Neuron (in vitro differentiated cells): ENCODE results near the gene FAM3A.

Experiments
- H2AFZ ChIP-seq: one replicate; pipeline ENCODE4 v1.6.1; 2013; ENCODE audit warnings: low read depth, mild to moderate bottlenecking, inconsistent platforms, low read length, moderate library complexity
- H3K27me3 ChIP-seq: one replicate; pipeline ENCODE4 v1.6.1; 2013; ENCODE audit warnings: low read length; ENCODE audit not compliant: insufficient read depth
- H3K36me3 ChIP-seq: one replicate; pipeline ENCODE4 v1.6.1; 2013; ENCODE audit warnings: low read length; ENCODE audit not compliant: insufficient read depth
- H3K4me1 ChIP-seq: one replicate; pipeline ENCODE4 v1.6.1; 2013; ENCODE audit warnings: low read length; ENCODE audit not compliant: insufficient read depth
- H3K4me3 ChIP-seq: 2 replicates; pipeline ENCODE4 v1.5.1; 2013; ENCODE audit warnings: mild to moderate bottlenecking, low read length, moderate library complexity
- H3K9me3 ChIP-seq: one replicate; pipeline ENCODE4 v1.6.1; 2013; ENCODE audit warnings: low read length

Gene FAM3A

DNA sequence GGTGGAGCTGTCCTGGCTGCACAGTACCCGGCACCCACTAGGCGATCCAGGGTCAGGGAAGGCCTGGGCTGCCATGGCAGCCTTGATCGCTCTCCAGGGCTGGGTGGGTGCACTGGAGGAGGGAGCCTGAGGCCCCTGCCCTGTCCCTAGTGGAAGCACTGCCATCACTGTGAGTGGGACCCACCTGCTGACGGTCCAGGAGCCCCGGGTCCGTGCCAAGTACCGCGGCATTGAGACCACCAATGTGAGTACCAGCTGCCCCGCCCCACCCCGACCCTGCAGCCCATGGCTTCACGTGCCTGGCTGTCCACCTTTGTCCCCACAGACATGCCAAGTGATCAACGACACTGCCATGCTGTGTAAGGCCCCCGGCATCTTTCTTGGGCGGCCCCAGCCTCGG lies 49.1 kb downstream of the FAM3A start:
- no peaks in the 10 kb centered on the region for H3K9me3 ChIP-seq
- H3K36me3 ChIP-seq: peaks cover 41% of the 10 kb centered on the region
- no peak overlapping the region for H3K4me3 ChIP-seq
- H3K4me1 ChIP-seq: no peaks in the 10 kb centered on the region
- H2AFZ ChIP-seq: no peak overlapping the region
- no peaks in the 10 kb centered on the region for H3K27me3 ChIP-seq

DNA sequence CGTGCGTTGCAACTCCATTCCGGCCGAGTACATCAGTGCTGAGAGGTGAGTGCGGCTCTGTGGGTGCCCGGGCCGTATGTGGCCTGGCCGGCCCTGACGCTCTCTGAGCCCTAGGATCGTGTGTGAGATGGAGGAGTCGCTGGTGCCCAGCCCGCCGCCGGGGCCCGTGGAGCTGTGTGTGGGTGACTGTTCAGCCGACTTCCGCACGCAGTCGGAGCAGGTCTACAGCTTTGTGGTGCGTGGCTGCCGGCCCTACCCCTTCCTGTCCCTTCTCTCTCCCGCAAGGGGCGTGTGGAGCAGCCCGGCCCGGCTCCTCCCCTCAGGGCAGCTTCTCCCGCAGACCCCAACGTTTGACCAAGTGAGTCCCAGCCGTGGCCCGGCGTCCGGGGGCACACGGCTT lies 50.0 kb downstream of the FAM3A start:
- H3K4me3 ChIP-seq: no peak overlapping the region
- no peaks in the 10 kb centered on the region for H3K4me1 ChIP-seq
- no peaks in the 10 kb centered on the region for H3K9me3 ChIP-seq
- H2AFZ ChIP-seq: no peak overlapping the region
- peaks cover 38% of the 10 kb centered on the region for H3K36me3 ChIP-seq
- H3K27me3 ChIP-seq: no peaks in the 10 kb centered on the region

GRCh38 chrX:154465601-154466000 lies 50.4 kb downstream of the FAM3A start:
- no peak overlapping the region for H2AFZ ChIP-seq
- H3K36me3 ChIP-seq: peaks cover 37% of the 10 kb centered on the region
- no peaks in the 10 kb centered on the region for H3K9me3 ChIP-seq
- H3K4me1 ChIP-seq: no peaks in the 10 kb centered on the region
- H3K27me3 ChIP-seq: no peaks in the 10 kb centered on the region
- H3K4me3 ChIP-seq: no peak overlapping the region

DNA sequence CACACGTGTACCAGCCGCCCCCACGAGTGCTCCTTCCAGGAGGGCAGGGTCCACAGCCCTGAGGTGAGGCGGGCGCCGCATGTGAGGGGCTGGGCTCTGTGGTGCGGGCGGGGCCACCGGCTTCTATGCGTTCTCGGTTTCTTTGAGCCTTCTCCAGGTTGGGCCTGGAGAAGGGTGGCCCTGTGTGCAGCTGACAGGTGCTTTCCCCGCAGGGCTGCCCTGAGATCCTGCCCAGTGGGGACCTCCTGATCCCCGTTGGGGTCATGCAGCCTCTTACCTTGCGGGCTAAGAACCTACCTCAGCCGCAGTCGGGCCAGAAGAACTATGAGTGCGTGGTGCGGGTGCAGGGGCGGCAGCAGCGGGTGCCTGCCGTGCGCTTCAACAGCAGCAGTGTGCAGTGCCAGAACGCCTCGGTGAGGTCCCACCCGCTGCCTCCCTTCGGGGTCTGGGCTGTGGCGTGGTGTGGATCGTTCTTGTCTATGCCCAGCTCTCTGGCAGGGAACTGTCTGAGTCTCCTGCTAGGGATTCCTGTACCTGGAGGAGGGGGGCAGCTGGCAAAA lies 51.1 kb downstream of the FAM3A start:
- Histone ChIP-seq H3K36me3 (peaks cover 36% of the 10 kb centered on the region), H2AFZ (no peak overlapping the region), H3K9me3 (no peaks in the 10 kb centered on the region), H3K4me1 (peaks cover 4% of the 10 kb centered on the region), H3K27me3 (no peaks in the 10 kb centered on the region), H3K4me3 (no peak overlapping the region)

GRCh38 chrX:154463611-154464220 lies 52.3 kb downstream of the FAM3A start:
- Histone ChIP-seq H3K27me3 (no peaks in the 10 kb centered on the region), H3K9me3 (no peaks in the 10 kb centered on the region), H2AFZ (no peak overlapping the region), H3K4me1 (peaks cover 12% of the 10 kb centered on the region), H3K4me3 (no peak overlapping the region), H3K36me3 (peaks cover 30% of the 10 kb centered on the region)

DNA sequence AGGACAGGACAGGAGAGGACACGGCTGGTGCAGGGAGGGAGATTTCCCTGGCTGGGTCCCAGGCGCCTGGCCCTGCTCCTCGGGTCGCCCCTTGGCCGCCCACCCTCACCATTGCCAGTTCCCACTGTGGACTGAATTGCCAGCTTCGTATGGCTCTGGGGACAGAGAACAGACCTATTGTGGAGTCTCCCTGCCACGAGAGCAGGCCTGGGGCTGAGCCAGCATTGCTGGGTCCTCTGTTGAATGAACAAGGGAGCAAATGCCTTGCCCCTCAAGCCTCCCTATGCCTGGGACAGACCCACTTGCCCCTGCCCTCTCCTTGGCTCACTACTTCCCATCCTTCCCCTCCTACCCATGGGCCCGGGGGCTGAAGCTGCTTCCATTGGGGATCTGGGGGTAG lies 53.6 kb downstream of the FAM3A start:
- H3K4me3 ChIP-seq: no peak overlapping the region
- no peaks in the 10 kb centered on the region for H3K27me3 ChIP-seq
- no peaks in the 10 kb centered on the region for H3K9me3 ChIP-seq
- peaks cover 24% of the 10 kb centered on the region for H3K36me3 ChIP-seq
- peaks cover 12% of the 10 kb centered on the region for H3K4me1 ChIP-seq
- H2AFZ ChIP-seq: no peak overlapping the region

DNA sequence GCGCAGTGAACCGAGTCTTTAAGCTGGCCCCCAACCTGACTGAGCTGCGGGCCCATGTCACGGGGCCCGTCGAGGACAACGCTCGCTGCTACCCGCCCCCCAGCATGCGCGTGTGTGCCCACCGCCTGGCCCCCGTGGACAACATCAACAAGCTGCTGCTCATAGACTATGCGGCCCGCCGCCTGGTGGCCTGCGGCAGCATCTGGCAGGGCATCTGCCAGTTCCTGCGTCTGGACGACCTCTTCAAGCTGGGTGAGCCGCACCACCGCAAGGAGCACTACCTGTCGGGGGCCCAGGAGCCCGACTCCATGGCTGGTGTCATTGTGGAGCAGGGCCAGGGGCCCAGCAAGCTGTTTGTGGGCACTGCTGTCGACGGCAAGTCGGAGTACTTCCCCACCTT lies 55.7 kb downstream of the FAM3A start:
- Histone ChIP-seq H3K27me3 (no peaks in the 10 kb centered on the region), H3K36me3 (peaks cover 14% of the 10 kb centered on the region), H2AFZ (no peak overlapping the region), H3K4me3 (no peak overlapping the region), H3K4me1 (peaks cover 12% of the 10 kb centered on the region), H3K9me3 (no peaks in the 10 kb centered on the region)

DNA sequence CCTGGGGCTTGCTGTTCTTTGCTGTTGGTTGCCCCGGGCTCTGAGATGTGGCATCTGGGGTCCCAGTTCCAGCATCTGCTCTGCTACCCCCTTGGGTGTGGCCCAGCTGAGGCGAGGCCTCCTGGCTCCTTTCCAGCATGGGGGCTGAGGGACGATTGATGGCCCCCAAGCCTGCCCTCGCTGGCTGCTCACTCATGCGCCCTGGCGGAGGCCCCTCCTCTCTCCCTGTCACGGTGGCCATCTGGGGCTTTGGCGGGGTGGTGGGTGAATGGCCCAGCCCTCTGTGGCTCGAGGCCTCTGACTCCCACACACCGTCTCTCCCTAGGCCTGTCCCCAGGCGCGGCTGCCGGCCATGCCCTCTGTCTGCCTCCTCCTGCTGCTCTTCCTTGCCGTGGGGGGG lies 56.2 kb downstream of the FAM3A start:
- H3K4me3 ChIP-seq: peak overlapping the region; percentile 79
- no peaks in the 10 kb centered on the region for H3K9me3 ChIP-seq
- H3K27me3 ChIP-seq: no peaks in the 10 kb centered on the region
- H3K4me1 ChIP-seq: peaks cover 12% of the 10 kb centered on the region
- H2AFZ ChIP-seq: no peak overlapping the region
- peaks cover 14% of the 10 kb centered on the region for H3K36me3 ChIP-seq

- Histone ChIP-seq H3K36me3 (peaks cover 9% of the 10 kb centered on the region), H2AFZ (no peak overlapping the region), H3K9me3 (no peaks in the 10 kb centered on the region), H3K27me3 (no peaks in the 10 kb centered on the region), H3K4me3 (peak overlapping the region; percentile 79), H3K4me1 (peaks cover 12% of the 10 kb centered on the region)
Observed at GRCh38 chrX:154458954-154459778, 56.9 kb downstream of the FAM3A start.

GRCh38 chrX:154458116-154458953 lies 57.7 kb downstream of the FAM3A start, which contains the start of gene PLXNA3:
PLXNA3 (plus strand) TSS chrX:154458281; CDS start chrX:154460184, 1,903 bp downstream.
- Histone ChIP-seq H3K9me3 (no peaks in the 10 kb centered on the region), H3K27me3 (no peaks in the 10 kb centered on the region), H3K36me3 (peaks cover 6% of the 10 kb centered on the region), H3K4me1 (peaks cover 12% of the 10 kb centered on the region), H2AFZ (no peak within 1 kb of the TSS), H3K4me3 (peak within 1 kb of the TSS; percentile 79)

DNA sequence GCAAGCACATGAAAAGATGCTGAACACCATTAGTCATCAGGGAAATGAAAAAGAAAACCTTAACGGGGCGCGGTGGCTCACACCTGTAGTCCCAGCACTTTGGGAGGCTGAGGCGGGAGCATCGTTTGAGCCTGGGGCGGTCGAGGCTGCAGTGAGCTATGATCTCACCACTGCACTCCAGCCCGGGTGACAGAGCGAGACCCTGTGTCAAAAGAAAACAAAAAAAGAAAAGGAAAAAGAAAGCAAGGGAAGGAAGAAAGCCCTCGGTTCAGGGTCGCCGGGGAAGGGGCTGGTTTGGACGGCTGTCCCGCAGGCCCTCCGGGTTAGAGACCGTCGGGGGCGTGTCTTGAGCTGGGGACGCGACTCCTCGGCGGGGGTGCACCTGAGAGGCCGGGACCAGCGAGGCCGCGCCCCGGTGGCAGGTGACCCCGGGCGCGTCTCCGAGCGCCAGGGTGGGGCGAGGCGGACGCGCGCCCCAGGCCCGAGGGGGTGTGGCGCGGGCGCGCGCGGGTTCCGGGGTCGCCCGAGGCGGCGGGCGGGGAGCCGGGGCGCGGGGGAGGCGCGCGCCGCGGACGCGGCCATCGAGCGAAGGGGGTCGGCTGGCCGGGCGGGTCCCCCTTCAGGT lies 58.4 kb downstream of the FAM3A start:
- no peaks in the 10 kb centered on the region for H3K9me3 ChIP-seq
- H3K4me3 ChIP-seq: peak overlapping the region; percentile 79
- H3K27me3 ChIP-seq: no peaks in the 10 kb centered on the region
- H3K4me1 ChIP-seq: peaks cover 12% of the 10 kb centered on the region
- H2AFZ ChIP-seq: no peak overlapping the region
- H3K36me3 ChIP-seq: peaks cover 3% of the 10 kb centered on the region
